GM18507 (cell line): ENCODE measurements around the gene KY.
"Not testable (repeated sequence)": the region's sequence is repeated elsewhere in the genome, so short reads cannot be mapped to it uniquely, and the experiment has no call there.

Source experiments
- DNase-seq: peaks from one replicate; pipeline ENCODE4 v3.0.0; 2011; ENCODE audit warnings: low read depth; ENCODE audit not compliant: insufficient read length; ENCODE audit errors: extremely low spot score
- FAIRE-seq: peaks from 2 replicates; lab custom pipeline; 2011; peaks lifted over from hg19 to GRCh38; lab: Jason Lieb, UNC

The KY gene

DNA sequence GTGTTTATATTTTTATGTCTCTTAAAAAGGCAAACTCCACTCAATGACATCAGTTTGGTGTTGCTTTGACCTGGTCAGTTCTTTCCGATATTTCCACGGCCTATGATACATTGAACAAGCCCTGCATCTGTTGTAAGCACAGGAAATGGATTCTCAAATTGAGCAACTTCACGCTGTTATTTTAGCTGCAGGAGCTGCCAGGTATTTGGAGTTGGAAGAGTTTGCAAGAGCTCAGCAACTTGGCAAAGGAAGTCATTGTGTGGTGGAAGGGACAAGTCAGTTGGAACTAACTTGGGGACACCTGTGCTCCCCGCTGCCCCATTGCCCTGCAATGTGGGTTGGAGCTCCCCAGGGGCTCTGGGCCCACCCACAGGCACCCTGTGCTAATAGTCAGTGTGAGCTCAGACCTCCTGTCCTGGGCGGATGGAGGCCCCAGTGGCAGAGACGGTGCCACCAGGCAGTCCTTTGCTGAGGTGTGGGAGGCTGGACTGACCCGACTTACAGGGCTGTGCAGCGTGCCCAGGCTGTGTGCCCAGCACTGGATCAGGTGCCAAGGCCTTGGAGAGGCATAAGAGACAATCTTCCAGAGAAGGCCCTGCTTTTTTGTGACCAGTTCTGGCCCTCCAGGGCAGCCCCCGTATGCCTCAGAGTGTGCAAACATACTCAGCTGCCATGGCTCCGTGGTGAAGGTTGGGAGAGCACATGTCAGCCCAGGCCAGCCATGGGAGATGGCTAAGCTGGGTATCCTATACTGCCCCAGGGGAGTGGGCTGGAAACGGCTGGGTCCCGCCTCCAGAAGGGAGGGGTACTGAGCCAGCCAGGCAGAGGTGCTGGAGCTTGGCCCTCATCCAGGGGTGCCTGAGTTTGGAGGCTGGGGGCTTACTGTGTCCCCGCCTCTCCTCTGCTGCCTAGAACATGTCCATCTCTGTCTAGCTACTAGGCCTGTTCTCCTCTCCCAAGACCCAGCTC lies 43.5 kb downstream of the KY start:
- no peak for DNase-seq
- FAIRE-seq, result no peak

DNA sequence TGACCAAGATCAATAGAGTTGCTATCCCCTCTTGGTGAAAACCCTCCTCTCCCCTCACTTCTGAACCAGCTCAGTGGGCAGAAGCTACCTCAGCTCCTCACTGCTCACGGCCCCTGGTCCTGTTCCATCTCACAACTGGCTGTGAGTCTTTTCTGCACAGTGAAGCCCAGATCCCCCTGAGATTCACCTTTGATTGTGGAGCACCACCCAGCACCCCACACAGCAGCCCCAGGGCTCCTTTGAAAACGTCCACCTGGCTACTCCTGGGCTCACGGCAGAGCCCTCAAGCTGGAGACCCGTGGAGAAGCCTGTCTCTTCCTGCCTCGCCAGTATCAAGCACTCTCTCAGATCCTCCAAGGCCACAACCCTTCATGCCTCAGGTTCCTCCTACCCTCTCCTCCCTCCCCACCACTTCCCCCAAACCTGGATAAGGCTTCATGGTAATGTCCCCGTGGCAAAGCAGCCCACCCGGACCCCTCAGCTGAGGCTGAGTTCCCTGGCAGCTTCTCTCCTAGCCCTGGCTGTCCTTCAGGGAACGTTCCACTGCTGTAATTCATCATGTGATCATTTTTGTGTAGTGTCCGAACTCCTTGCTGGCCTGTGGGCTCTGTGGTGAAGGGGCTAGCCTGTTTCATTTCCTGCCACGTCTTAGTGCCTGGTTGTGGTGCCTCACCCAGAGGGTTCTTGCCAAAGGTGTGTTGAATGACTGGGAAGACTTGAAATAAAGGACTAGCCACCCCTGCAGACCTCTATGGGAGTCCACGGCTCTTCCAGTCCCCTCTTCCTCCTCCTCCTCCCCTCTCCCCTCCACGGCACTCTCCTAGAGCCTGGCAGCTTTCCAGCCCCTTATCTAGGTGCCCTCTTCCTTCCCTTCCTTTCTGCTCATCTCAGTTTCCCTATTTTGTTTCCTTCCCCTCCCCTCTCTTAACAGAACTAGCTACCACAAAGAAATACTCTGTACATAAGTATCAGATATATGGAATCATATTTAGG lies 44.5 kb downstream of the KY start:
- no peak for FAIRE-seq

DNA sequence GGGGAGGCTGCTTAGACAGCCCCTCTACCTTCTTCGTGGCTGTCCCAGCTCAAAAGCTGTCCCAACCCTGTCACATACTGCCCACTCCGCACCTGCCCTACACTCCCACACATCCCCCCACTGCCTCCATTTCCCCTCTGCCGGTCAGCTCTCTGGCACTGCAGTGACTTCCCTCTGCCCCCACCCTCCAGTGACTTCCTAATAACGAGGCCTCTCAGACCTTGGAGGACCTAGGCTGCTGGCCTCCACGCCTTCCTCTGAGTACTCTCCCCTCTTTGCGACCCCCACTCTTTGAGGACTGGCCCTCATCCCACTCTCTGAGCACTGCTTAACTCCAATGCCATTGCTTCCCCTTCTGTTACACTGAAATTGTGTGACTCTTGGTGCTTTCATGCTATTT lies 45.3 kb downstream of the KY start:
- FAIRE-seq (no peak), DNase-seq (no peak)

More for the DNA sequence above, 44.5 kb downstream of the KY start:
- no peak for DNase-seq

DNA sequence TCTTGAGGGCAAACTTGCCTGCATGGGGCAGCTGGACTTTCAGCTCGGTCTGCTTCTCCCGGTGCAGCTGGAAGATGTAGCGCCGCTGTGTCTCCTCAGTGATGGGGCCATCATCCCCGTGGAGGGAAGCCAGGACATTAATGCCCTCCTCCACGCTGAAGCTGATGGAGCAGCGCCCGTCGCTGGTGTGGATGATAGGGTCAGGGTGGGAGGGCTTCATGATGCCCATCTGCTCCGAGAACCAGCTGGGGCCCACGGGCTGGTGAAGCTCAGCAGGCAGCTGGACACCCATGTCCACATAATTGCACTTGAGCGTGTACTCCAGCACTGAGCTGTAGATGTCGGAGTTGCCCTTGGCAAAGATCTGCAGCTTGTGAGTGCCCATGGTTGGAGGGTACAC lies 46.9 kb downstream of the KY start:
- no peak for FAIRE-seq

DNA sequence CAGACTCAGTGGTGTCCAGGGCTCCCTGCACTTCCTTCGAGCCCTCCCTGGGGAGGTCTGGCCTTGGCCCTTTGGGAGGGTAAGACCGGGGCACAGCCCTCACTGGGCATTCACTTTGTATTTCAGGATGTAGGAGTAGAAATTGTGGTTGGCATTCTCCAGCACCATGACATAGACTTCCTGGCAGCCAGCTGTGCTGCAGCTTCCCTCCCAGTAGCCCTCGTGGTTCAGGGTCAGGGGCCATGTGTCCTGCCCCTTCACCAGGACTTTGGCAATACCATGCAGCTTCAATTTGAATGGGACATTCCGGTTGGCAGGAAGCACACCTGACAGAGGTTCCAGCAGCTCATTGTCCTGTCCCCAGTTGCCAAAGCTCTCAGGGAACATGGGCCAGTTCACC lies 47.3 kb downstream of the KY start:
- FAIRE-seq, result no peak

More for the DNA sequence above, 46.9 kb downstream of the KY start:
- no peak for DNase-seq

DNA sequence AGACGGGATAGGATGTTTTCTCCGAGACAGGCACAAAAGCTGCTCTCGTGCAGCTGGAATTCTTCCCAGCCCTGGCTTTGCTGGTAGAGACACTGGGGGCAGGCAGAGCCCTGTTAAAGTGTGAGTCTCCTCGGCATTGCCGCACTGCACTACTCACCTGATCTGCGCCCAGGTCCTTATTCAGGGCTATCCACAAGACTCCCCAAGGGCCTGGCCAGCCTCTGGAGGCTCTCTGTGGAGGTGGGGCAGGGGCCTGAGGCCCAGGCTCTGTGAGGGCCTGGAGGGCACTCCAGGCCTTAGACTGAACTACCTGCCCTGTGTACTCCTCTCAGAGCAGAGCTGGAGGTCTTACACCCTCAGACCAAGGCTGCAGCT lies 48.4 kb downstream of the KY start:
- no peak for FAIRE-seq
- no peak for DNase-seq

More for the DNA sequence above, 47.3 kb downstream of the KY start:
- DNase-seq, result no peak

DNA sequence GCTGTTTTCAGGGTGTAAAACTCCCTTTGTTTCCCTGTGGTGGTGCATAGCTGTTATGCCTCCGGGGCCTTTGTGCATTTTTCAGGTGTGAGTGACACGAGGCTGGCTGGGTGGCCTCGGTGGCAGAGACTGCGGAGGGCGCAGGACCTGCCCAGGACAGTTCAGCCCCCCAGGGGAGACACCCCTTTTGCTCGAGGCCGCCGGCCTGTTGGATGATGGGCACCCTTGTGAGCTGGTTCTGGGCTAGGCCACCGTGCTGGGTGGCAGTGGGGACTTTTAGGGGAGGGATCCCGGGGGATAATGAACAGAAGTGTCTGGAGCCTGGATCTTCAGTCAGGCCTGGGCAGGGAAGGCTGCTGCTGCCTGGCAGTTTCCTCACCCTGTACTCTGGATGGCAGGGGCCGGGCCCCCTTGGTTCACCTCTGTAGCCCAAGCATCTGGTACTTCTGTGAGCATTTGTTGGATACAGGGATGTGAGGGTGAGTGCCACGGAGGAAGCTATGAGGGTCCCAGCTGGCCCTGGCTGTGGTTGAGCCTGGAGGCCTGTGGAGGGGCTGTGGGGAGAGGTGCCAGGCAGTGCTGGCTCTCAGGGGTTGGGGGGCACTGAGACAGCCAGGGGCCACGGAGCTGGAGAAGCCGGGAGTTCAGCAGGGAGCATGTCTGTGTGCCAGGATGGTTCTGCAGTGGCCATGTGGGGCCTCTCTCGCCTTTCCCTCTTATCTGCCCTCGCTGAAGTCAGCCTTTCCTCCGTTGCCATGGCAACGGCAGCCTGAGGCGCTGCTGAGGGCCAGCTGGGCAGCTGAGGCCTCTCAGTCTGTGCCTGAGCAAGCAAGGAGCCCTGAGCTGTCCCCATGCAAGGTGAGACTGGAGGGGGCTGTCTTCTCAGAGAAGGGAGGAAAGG lies 49.0 kb downstream of the KY start:
- FAIRE-seq, result no peak
- no peak for DNase-seq

DNA sequence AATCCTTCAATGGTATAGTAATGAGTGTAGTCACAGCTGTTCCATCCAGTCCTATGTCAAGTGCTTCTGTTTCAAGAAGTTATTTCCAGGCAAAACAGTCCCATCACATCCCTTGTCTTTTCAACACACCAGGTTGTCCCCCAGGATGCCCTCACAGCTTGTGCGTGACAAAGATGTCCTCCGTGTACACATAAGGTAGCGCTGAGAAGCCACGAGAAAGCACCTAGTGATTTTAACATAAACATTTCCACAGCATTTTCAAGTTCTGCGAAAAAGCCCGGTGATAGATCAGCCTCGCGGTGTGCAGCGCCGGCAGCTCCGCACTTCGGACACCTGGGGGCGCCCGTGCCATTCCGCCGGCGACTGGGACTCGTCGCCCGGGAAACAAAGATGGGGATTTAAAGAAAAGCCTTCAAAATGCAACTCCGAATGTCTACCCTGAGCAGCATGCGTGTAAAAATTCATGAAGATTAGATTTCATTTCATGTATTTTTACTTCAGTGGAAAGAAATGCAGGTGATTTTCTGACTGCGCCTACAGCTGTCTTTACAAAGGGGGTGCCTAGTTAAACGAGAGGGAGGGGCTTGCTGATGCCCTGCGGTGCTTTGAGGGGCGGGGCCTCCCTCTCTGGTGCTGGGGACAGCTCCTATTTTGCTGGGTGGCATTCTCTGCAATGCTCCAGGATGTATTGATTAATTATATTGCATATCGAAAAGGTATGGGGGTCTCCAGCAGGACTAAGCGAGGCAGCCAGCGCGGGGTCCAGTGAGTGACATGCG lies 49.9 kb downstream of the KY start:
- peak; percentile 74 for DNase-seq
- FAIRE-seq, result peak; percentile 81

DNA sequence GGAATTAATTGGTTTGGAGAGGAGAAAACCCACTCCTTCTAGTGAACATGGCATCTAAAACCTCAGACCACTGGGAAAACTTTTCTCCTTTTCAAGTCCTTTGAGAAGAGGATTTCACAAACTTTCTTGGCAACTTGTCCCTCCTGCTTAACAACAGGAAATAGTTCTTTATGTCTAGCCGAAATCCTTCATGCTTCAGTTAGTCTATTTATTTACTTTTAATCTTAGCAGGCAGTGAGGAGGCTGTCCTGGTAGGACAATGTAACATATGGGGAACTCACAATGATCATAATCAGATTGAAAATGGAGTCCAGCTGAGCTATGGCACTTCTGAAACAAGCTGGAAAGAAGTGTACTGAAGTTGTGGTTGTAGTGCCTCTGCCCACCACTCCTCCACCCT lies 50.6 kb downstream of the KY start:
- DNase-seq, result no peak
- FAIRE-seq, result no peak

DNA sequence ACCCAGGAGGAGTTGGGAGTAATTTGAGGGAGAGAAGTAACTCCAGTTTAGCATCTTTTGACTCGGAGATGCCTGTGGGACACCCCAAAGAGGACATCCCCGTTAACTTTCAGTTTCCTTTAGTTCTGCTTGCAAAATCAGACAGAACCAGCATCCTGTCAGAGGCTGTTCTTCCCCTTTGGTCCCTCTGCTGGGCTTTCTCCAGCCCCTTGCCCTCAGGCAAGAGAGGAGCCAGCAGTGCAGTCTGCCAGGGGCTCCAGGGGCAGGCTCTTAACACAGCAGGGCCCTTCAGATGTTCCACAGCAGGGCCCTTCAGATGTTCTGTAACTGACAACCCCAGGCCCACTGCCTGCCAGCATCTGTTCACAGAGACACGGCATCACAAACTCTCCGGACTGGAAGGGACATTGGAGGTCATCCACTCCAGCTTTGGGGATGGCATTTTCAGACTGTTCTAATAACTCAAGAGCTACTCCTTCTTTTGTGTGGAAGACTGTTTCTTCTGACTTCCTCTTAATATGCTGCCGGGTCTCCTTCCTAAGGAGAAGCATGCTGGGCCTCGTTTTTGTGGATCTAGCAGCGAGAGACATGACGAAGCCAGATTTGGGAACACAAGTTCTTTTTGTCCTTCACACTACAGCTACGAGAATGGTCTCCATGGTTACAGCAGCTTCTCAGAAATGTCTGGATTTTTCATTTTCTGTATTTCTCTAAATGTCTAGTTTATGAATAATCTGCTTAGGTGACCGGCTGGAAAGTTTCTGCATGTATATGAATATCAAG lies 51.9 kb downstream of the KY start:
- DNase-seq (no peak), FAIRE-seq (no peak)

DNA sequence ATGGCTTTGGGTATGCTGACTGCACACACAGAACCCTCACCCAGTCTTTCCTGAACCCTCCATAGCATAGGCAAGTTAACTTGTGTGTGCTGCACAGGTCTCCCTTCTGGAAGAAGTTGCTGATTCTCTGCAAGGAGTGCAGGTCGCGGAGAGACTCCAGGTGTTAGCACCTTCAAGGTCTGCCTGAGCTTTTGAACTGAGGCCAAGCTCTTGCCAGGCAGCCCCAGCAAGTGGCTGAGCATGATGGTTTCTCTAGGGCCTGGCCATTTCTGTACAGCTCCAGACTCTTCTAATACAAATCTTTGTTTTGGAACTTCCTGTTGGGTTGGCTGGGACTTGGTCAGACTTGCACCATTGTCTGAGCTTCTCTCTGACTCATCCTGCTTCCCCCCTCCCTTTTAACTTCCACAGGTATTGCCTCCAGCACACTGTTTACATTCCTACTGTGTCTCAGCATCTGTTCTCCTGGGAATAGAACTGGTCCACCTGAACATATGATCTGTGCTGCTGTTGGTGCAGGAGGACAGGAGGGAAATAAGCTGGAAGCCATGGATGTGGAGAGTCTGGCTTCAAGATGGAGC lies 53.3 kb downstream of the KY start:
- DNase-seq, result no peak
- no peak for FAIRE-seq

DNA sequence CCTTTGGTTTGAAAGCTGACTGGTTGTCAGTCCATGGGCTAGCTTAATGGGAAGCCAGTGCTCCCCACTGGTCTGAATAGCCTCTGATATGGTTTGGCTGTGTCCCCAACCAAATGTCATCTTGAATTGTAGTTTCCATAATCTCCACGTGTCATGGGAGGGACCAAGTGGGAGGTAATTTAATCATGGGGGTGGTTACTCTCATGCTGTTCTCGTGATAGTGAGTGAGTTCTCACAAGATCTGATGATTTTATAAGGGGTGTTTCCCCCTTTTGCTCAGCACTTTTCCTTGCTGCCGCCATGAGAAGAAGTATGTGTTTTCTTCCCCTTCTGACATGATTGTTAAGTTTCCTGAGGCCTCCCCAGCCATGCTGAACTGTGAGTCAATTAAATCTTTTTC lies 55.8 kb downstream of the KY start:
- not testable (repeated sequence) for DNase-seq, FAIRE-seq

DNA sequence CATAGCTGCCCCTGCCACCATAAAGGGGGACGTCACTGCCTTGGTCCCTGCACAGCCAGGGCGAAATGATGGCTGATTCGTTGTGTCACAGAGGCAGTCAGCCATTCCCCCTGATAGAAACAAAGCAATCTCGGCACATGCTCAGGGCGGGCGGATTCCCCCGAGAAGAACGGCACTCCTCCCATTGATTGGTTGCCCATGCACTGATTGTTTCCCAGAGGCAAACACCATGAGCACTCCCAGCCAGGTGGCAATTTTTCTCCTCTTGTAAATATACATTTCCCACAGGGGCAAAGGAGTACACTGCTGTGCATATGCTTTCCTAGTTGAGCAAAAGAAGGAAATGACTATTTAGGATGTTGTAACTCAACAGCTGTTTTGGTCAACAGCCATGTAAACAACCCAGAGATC lies 56.5 kb downstream of the KY start:
- FAIRE-seq, result no peak
- no peak for DNase-seq

DNA sequence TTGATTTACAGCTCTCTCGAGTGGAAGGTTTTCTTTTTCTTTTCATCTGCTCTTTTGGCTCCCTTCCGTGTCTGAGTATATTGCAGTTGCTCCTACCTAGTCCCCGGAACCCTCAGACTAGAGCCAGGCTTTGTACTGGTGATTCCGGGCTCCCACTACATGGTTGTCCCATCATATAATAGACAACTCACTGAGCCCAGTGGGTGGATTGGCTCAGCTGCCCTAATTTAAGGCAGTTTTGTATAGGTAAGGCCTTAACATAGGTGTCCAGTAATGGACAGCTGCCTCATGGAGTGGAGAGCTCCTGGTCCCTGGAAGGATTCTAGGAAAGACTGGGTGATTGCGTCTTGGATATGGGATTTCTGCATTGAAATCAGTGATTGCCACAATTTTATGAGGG lies 58.0 kb downstream of the KY start:
- no peak for FAIRE-seq
- no peak for DNase-seq

DNA sequence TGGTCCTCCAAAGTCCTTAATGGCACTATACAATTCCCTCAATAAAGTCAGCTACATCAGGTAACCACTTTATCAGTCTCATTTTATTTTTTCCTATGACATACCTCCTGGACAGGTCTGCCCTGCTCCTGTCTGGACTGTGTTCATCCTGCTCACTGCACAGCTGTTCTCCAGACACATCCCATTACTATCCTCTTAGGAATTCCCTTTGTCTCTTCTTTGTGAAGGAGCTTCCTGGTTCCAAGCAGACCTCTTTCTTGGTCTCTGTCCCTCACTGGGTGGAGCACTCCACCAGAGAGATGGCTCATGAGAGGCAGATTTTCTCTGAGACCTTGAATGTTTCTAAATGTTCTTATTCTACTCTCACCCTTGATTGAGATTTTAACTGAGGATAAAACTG lies 60.1 kb downstream of the KY start:
- FAIRE-seq (no peak), DNase-seq (no peak)

DNA sequence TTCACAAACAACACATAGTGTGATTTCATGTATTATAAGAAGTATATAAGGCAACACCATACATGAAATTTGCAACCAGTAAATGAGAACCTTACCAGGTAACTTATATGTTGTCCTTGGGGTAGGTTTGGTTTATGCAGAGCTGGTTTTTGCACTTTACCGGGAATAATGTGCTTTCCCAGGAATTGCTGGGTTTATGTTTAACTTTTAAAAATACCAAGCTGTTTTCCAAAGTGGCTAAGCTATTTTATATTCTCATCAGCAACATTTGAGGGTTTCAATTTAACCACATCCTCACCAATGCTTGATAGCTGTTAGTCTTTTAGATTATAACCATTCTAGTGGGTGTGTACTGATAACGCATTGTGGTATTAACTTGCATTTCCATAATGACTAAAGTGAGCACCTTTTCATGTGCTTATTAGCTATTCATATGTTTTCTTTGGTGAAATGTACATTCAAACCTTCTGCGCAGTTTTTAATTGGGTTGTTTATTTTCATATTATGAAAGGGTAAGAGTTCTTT lies 71.6 kb downstream of the KY start:
- no peak for FAIRE-seq

DNA sequence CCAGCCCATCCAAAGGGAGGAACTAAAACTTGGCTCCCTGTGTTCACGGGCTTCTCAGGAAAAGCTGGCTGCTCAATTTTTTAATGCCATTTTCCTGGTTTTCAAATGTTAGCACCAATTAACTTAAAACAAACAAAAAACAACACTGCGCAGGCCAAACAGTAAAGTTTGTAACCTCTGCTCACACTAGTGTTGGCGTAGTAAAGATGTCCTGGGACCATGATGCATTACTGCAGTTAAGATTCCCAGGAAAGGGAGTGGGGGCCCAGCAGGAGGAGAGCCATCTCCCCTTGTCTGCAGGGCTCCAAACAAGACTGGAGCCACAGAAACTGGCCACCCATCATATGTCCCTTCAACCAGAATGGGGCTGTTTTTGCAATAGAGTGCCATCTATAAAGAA lies 74.0 kb downstream of the KY start:
- DNase-seq (no peak), FAIRE-seq (no peak)

More for the DNA sequence above, 71.6 kb downstream of the KY start:
- no peak for DNase-seq
